Stimulated activated CD8-positive, alpha-beta memory T cell treated with anti-CD3 and anti-CD28 coated beads, Interleukin-12 subunit alpha, Interleukin-12 subunit beta, amount 100 ng/mL, for 4 hours (primary cell): ENCODE results near the gene EPS8L2.
"Not testable (repeated sequence)": the region's sequence is repeated elsewhere in the genome, so short reads cannot be mapped to it uniquely, and the experiment has no call there.

Experiments used
- DNase-seq: peaks from one replicate; pipeline ENCODE4 v3.0.0-alpha.2; 2020; ENCODE audit warnings: low read depth

Gene EPS8L2

DNA sequence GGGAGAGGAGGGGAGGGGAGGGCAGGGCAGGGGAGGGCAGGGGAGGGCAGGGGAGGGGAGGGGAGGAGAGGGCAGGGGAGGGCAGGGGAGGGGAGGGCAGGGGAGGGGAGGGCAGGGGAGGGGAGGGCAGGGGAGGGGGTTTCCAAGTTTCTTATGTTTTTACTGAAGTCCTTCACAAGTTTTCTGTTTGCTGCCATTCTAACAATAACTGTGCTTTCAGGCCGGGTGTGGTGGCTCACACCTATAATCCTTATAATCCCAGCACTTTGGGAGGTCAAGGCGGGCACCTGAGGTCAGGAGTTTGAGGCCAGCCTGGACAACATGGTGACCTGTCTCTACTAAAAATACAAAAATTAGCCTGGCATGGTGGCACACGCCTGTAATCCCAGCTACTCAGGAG lies 15.8 kb upstream of the EPS8L2 start:
- DNase-seq: not testable (repeated sequence)

DNA sequence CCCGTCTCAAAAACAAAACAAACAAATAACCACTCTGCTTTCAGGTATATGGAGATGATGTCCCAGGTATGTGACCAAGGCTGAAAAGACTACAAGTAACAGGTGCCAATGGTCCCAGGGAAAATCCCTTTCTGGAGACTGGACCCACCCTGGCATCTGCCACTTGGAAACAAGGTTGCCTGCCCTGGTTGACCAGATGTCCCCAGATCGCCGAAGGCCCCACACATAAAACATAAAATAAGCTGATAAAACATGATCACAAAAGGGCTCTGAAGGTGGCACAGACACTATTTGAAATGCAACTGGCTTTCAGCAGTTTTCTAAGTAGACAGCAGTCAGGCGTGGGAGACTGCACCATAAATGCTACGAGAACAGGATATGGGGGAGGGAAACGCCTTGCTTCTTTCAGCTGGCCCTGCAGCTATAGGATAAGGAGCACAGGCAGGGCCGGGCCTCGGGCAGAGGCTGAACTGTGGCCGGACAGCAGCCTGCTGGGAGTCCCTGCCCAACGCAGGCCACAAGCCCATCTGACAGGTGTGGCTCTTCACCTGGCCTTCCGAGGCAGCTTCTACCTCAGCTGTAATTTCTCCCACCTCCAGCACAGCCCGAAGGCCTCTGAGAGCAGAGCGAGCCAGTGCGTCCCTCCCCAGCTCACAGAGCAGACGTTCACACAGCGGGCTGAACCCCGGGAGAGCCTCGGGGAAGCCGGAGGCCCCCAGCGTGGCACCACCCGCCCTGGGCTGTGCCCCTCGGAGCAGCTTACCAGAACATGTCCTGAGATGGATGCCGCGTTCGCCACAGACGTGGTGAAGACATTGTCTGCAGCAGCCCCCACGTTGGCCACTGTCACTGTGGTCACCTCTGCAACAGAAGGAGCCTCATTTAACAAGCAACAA lies 15.0 kb upstream of the EPS8L2 start:
- DNase-seq: no peak

DNA sequence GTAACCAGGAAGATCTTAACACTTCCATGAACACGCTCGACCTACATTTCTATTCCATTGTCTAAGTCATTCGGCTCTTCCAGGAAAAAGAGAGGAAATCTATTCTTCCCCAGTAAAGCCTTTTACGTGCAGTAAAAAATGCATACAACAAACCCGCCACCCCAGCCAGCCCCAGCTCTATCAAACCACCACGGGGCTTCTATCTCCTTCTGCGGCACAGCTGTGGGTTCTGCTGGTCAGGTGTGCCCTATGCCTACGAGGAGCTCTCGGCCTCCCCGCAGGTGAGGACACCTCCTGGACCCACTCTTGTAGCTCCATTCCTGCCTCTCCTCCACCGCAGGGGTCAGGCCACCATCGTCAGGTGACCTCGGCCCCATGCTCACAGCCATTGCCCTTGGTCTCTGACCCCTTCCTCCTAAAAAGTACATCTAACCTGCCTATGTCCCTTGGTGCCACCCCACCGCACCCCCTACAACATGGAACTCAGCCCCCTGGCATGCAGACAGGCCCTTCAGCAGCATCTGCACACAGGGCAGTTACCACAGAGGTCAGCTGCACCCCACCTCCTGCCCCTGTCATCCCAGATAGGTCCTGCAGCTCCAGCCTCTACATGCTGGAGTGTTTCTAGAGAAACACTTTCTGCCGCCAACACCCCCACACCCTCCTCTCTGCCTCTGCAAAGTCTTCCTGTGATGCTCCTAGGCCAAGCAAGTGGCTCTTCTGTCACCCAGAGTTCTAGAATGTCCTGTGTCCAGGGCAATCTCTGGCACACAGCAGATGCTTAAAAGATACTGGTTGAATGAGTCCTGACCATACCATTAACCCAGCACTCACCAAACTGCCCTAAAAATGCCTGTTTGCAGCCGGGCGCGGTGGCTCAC lies 14.1 kb upstream of the EPS8L2 start:
- no peak for DNase-seq

DNA sequence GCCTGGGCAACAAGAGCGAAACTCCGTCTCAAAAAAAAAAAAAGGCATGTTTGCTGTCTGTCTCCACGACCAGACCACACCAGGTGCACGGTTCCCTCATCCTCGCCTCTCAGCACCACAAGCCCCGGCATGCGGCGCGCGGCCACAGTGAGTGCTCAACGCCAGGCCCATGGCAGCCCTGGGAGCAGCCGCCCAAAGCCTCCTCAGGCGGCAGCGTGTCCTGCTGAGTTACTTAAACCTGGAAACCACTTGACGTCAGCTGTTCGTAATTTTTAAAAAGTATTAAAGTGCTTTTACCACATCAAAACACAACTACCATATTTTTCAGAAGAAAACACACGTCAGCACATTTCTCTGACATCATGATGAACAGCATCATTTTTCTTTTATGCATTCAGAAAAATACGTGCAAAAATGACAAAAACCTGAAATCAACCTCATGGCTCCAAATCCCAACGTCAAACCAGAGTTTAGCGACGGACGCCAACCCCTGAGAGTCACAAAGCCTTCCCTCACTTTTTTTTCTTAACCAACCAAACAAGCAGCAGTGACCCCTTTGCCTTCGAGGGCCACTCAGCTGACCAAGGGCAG lies 13.1 kb upstream of the EPS8L2 start:
- DNase-seq: no peak

DNA sequence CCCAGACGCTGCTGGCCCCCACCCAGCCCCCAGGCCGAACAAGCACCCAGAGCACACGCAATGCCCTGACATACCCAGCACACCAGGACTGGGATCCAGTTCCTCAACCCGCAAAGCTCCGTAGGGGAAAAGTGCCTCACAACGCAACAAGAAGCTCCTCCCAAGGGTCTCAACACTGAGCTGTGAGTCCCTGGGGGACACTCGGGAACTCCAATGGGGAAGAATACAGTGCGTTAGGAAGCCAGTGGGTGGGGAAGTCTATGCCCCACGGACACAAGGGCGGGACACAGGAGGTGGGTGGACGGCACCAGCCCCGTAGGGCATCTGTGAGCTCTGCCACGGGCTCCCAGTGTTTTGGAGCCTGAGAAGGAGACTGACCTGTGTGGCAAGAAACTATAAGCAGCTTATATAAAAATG lies 12.6 kb upstream of the EPS8L2 start:
- no peak for DNase-seq

DNA sequence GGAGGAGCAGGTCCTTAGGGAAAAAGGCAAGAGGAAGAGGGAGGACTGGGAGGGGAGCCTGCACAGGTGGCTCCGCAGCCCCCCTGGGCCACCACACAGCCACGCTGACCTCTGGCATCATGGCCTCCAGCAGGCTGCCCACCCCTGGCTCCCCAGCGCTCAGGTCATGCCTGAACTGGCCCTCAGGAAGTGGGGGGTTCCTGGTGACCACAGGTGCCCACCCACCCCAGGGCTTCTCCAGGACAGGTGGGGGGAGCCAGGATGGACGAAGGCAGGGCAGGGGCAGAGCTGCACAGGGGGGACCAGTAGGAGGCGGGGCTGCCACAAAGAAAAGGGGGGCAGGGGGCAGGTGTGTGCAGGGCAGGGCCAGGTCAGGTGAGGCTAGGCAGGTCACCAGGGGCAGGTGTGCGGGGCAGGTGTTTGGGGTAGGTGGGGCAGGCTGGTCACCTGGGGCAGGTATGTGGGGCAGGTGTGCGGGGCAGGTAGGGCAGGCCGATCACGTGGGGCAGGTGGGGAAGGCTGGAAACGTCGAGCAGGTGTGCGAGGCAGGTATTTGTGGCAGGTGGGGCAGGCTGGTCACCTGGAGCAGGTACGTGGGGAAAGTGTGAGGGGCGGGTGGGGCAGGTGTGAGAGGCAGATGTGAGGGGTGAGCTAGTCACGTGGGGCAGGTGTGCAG lies 12.0 kb upstream of the EPS8L2 start:
- no peak for DNase-seq

DNA sequence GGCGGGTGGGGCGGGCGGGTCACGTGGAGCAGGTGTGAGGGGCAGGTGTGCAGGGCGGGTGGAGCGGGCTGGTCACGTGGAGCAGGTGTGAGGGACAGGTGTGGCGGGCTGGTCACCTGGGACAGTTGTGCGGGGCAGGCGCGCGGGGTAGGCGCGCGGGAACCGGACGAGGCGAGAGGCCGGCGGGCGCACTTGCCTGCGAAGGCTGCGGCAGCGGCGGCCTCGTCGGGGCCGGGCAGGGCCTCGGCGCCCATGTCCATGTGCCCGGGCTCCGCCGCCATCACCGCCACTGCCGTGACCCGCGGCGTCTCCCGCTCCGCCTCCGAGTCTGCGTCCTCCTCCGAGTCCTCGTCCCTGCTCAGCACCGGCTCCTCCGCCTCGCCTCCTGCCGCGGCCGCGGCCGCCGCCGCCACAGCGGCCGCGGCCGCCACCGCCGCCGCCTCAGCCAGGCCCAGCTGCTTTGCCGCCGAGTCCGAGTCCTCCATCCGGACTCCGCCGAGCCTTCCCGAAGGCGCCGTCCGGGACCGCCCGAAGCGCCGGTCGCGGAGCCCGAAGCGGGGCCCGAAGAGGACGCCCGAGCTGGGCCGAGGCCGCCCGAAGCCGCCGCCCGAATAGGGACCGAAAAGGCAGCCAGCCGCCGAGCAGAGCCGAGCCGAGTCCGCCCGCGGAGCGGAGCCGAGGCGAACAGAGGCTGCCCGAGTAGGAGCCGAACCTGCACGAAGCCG lies 11.3 kb upstream of the EPS8L2 start, which contains the start of gene DEAF1:
Gene DEAF1 (minus strand): TSS at position 660 of the 725 bp plus-strand sequence. CDS start 175 bp downstream, at position 485.
- peak; percentile 99 for DNase-seq

DNA sequence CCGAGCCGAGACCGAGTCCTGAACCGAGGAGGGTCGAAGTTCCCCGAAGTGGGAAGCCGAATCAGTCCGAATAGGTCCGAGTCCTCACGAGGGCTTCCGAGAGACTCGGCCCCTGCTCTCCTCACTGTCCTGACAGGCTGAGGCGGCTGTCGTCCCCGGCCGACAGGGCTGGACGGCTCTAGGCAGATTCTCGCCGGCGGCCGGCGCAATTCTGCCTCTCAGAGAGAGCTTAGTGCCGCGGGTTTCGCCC lies 10.8 kb upstream of the EPS8L2 start:
- DNase-seq: no peak

DNA sequence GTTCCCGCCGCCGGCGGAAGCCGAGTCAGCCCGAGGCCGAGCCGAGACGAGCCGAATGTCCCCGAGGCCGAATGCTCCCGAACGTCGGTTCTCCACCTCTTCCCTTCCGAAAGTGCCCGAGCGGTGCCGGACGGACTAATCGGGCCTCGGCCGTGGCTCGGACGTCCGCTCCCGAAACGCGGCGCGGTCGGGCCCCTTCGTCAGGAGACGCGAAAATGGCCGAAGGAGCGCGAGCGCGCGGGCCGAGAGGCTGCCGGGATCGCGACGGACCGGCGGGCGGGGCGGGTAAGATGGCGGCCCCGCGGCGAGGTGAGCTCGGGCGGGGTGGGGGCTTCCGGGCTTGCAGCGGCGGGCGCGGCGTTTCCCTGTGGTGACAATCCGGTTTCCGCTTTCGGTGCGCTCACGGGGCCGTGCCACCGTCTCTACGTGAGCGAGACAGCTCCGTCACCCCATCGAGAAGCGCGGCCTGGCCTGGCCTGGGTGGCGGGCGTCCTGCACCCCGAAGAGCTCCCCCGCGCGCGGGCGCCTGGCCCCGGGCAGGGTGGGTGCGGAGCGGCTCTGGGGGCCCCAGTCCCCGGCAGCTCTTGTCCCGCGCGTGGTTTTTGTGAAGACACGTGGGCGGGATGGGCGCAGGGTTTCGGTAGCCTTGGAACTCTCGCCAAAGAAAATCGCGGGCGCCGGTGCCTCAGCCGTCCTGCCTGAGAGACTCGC lies 10.3 kb upstream of the EPS8L2 start, which contains the start of gene TMEM80:
Gene TMEM80 (plus strand): TSS at position 279 of the 711 bp plus-strand sequence. CDS start 12 bp downstream, at position 291.
- peak; percentile 91 for DNase-seq

DNA sequence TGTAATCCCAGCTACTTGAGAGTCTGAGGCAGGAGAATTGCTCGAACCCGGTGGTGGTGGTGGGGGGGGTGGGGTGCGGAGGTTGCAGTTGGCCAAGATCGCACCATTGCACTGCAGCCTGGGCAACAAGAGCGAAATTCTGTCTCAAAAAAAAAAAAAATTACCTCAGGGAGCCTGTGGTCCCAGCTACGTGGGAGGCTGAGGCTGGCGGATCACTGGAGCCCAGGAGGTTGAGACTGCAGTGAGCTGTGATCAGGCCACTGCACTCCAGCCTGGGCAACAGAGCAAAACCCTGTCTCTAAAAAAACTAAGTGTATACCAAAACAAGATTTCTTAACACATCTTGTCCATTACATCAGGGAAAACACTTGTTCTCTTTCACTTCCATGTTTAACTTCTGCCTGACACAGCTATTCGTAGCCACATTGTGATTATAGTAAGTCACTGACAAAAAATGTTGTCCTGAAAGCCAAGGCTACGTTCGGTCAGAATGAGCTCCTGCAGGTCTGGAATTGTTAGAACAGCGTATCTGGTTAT lies 9.0 kb upstream of the EPS8L2 start:
- no peak for DNase-seq

DNA sequence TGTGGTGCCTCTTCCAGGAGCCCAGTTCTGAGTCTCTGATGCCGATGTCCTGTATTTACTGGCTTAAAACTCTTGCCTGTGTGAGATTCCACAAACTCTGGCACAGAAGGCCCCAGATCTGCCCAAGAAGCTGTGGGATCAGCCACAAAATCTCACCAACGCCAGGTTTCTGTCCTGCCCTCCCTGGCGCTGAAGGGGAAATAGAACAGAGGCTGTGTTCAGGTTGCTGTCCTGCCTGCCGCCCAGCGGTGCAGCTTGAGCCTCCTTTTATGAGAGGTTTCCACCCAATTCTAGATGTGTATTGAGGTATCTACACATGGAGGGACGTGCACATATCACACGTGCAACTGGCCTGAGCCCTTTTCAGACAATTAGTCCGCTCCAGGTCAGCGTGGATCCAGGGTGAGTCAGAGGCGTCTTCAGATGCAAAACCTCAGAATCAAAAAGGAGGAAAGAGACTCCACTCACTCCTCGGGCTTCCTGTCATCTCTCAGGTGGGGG lies 8.2 kb upstream of the EPS8L2 start:
- DNase-seq: no peak

DNA sequence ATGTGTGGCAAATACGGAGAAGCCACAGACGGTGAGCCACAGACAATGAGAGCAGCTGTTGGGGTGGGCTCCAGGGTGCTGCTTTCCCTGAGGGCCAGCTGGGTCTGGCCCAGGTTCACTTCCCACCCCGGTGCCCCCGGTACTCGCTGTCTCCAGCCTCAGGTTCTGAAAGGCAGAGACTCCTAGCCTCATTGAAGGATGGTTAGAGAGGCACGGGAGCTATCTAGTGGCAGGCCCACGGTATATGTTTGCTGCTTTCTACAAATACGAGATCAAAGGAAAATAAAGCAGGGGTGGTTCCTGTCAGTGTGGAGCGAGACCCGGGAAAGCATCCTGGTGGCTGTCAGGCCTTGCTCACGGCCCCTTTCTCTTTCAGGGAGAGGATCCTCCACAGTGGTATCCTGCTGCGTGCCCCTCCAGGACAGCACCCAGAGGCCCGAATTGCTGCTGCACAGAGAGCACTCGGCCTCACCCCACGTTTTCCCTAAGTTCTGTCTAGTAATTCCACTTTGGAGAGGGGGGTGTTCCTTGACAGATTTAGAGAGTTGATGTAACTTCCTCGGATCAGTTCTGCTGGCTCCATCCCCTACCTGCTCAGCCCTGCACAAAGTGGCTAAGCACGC lies 7.4 kb upstream of the EPS8L2 start:
- DNase-seq: no peak

DNA sequence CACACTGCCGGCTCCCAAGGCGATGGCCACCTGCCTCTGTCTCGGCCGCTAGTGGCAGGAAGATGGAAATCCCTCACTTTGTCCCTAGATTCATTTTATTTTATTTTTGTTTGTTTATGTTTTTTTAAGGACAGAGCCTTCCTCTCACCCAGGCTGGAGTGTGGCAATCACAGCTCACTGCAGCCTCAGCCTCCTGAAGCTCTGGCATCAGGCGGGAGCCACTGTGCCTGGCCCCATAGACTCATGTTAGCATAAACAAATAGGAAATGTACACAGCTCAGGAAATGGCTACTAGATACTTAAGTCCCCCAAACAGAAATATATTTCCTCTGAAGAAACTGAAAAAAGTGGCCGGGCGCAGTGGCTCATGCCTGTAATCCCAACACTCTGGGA lies 6.9 kb upstream of the EPS8L2 start:
- no peak for DNase-seq

DNA sequence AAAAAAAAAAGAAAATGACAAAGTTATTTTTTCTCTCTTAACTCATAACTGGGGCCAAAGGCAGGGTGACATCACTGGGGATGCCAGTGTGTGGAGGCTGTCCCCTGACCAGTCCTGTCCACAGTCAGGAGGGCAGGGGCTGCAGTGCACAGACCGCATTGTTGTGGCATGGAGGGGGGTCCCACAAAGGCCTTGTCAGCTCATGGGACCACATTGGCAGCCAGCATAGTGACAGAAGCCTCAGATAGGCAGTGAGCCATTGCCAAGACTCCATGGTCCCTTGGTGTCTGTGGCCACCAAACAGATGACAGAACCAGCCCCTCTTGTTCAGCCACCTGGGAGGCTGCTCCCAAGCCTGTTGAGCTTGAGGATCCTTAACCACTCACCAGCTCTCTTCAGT lies 6.3 kb upstream of the EPS8L2 start:
- DNase-seq: no peak

DNA sequence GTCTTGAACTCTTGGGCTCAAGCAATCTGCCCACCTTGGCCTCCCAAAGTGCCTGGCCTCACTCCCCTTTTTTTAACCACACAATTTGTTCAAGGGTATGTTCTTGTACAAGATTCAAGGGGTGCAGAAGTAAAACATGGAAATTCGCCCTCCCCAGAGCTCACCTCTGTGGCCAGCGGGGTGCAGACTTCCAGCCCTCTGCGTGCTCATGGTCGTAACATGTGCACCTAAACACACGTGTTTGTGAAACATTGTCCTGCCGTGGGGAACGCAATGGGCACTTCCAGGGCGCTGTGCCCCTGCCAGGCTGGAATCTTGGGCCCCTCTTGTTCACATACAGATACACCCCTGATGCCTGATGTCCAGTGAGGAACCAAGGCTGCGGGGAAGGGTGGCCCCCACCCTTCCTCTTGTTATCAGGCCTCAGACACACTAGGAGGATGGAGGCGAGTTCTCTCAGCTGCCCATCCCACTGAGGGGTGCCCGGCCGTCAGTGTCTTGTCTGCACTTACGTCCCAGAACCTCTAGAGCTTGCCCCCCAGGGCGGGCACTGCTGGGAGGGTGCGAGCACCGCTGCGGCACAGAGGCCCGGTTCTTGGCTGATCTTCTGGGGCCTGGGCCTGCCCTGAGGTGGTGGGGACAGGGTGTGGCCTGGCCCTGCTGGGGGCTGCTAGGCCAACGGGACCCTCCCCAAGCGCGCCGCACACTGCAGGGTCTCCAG lies 4.1 kb upstream of the EPS8L2 start:
- DNase-seq: no peak

DNA sequence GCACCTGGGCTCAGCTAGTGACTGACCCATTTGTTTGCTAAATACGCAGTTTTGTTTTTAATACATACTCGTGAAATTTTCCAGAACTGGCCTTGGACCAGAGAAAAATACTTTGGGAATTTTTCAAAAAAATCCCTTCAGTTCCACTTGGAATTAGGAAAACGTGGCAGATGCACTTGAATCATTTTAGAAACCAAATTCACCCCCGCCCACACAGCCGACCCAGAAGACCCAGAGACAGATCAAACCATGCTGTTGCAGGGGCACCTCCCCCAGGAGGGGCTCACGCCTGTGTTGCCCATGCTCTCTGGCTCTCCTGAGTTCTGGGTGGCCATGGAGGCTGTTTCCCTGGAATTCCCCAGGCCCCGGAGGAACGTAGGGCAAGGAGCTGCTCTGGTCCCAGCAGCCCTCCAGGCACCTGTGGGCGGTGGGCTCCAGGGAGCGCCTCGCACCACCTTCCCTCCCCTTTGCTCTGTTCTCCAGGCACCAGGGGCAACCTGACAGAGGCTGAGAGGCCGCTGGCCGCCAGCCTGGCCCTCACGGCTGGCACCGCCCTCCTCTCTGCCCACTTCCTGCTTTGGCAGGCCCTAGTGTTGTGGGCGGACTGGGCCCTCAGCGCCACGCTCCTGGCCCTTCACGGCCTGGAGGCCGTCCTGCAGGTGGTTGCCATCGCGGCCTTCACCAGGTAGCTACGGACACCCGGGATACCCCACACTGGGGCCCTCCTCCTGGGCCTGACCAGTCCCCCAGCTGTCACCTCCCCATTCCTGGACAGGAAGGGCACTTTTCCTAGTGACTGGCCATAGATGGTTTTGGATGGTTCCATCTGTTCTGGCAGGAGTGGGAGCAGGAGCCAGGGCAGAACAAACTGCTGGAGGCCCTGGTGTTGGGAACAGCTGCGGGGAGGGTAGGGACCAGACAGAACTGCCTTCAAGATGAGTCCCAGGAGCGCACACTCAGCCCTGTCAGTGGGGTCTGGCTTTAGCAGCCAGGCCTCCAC lies 3.3 kb upstream of the EPS8L2 start:
- no peak for DNase-seq

DNA sequence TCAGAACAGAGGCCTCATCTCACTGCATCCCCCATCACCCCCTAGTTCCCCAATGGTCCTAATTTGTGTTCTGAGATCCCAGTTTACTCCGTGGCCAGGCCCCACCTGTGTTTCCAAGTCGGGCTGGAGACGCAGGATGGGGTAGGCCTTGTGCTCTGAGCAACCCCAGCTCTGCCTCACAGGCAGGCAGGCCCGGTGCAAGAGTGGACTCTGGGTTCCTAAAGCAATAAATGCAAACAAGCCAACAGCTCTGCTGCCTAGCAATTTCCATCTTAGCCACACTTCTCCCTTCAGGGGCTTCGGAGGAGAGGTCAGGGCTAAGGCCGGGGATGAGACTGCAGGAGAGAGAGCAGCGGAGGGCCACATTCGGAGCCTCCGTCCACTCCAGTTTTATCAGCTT lies 2.5 kb upstream of the EPS8L2 start:
- no peak for DNase-seq

DNA sequence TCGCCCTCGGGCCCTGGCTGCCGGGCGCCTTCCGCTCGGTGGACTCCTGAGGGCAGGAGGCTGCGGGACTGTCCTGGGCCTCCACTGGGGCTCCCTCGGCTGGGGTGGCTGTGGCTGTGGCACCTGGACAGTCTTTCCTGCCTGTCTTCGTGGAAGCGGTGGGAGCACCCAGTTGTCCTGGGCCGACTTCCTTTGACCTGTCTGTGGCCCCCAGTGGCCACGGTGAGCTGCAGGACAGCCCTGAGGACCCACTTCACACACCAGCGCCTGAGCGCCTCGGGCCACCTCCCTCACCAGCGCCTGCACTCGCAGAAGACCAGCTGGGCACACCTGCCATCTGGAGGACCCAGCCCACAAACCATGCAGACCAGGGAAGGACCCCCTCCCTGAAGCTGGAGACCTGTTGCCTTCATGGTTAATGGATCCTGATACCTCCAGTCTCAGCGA lies 1.8 kb upstream of the EPS8L2 start:
- DNase-seq: no peak
